Nephron progenitor cell (in vitro differentiated cells): ENCODE data around the gene C22orf23.

ENCODE experiments used
- DNase-seq: peaks from one replicate; pipeline ENCODE4 v3.0.0; 2021
- H3K27ac Mint-ChIP-seq: 2 replicates; pipeline ENCODE4 v1.8.0; 2021; ENCODE audit warnings: mild to moderate bottlenecking, moderate library complexity, mixed read lengths
- H3K27me3 Mint-ChIP-seq: 2 replicates; pipeline ENCODE4 v1.8.0; 2021; ENCODE audit warnings: mild to moderate bottlenecking, low read depth, mixed read lengths; ENCODE audit not compliant: poor library complexity
- H3K36me3 Mint-ChIP-seq: 2 replicates; pipeline ENCODE4 v1.8.0; 2021; ENCODE audit warnings: low read depth, mixed read lengths
- H3K4me1 Mint-ChIP-seq: 2 replicates; pipeline ENCODE4 v1.8.0; 2021; ENCODE audit warnings: mixed read lengths
- H3K4me3 Mint-ChIP-seq: 2 replicates; pipeline ENCODE4 v1.8.0; 2021; ENCODE audit warnings: mild to moderate bottlenecking, moderate library complexity, mixed read lengths
- H3K9me3 Mint-ChIP-seq: 2 replicates; pipeline ENCODE4 v1.8.0; 2021; ENCODE audit warnings: mild to moderate bottlenecking, moderate library complexity, mixed read lengths
- CTCF ChIP-seq: fragments of 200-600 bp; sonication (generic); IDR thresholded peaks from 2 replicates; pipeline ENCODE4 v1.5.0; 2021; ENCODE audit warnings: antibody characterized with exemption

C22orf23 gene

GRCh38 chr22:37971475-37972434 is 18.4 kb upstream of the C22orf23 start:
- H3K4me3 Mint-ChIP-seq = no peak overlapping the region
- H3K36me3 Mint-ChIP-seq = peaks cover 40% of the 10 kb centered on the region
- DNase-seq = no peak
- H3K4me1 Mint-ChIP-seq = peaks cover 4% of the 10 kb centered on the region
- no peaks in the 10 kb centered on the region for H3K27me3 Mint-ChIP-seq
- H3K27ac Mint-ChIP-seq = no peak overlapping the region
- no peaks in the 10 kb centered on the region for H3K9me3 Mint-ChIP-seq
- TF ChIP-seq CTCF = no peak

GRCh38 chr22:37970864-37971263 is 17.5 kb upstream of the C22orf23 start:
- Mint-ChIP-seq H3K9me3 (no peaks in the 10 kb centered on the region), H3K4me3 (no peak overlapping the region), H3K27ac (no peak overlapping the region), H3K27me3 (no peaks in the 10 kb centered on the region), H3K36me3 (peaks cover 36% of the 10 kb centered on the region), H3K4me1 (peaks cover 4% of the 10 kb centered on the region)
- TF ChIP-seq CTCF = no peak
- no peak for DNase-seq

GRCh38 chr22:37968452-37969251 is 15.3 kb upstream of the C22orf23 start:
- Mint-ChIP-seq H3K4me3 (no peak overlapping the region), H3K9me3 (no peaks in the 10 kb centered on the region), H3K27me3 (no peaks in the 10 kb centered on the region), H3K36me3 (peaks cover 28% of the 10 kb centered on the region), H3K27ac (no peak overlapping the region), H3K4me1 (peaks cover 4% of the 10 kb centered on the region)
- TF ChIP-seq CTCF = no peak
- DNase-seq = no peak

GRCh38 chr22:37967637-37968451 is 14.4 kb upstream of the C22orf23 start:
- Mint-ChIP-seq H3K9me3 (no peaks in the 10 kb centered on the region), H3K36me3 (peaks cover 28% of the 10 kb centered on the region), H3K27me3 (no peaks in the 10 kb centered on the region), H3K27ac (no peak overlapping the region), H3K4me1 (peaks cover 4% of the 10 kb centered on the region), H3K4me3 (no peak overlapping the region)
- TF ChIP-seq CTCF = no peak
- no peak for DNase-seq

GRCh38 chr22:37967147-37967546 is 13.7 kb upstream of the C22orf23 start:
- peaks cover 31% of the 10 kb centered on the region for H3K36me3 Mint-ChIP-seq
- no peaks in the 10 kb centered on the region for H3K9me3 Mint-ChIP-seq
- no peak overlapping the region for H3K4me3 Mint-ChIP-seq
- H3K27ac Mint-ChIP-seq = no peak overlapping the region
- H3K4me1 Mint-ChIP-seq = peaks cover 4% of the 10 kb centered on the region
- H3K27me3 Mint-ChIP-seq = no peaks in the 10 kb centered on the region
- no peak for DNase-seq
- TF ChIP-seq CTCF = no peak
